Hepatocyte (in vitro differentiated cells): ENCODE data around the gene GULP1. TPM values are rescaled to one million over a fixed set of nuclear protein-coding genes. Genes with fewer than 3 reads are reported as not detected.
A peak's percentile ranks its signal among the peaks of the same experiment; 100 is the strongest.

Experiments
- DNase-seq: peaks from one replicate; pipeline ENCODE4 v3.0.0-alpha.2; 2016; ENCODE audit warnings: low spot score
- H2AFZ ChIP-seq: fragments of 200-600 bp; sonication (generic); 2 replicates; pipeline ENCODE4 v1.6.0; 2016; ENCODE audit warnings: antibody characterized with exemption, mild to moderate bottlenecking
- H3K27ac ChIP-seq: fragments of 200-600 bp; sonication (generic); 2 replicates; pipeline ENCODE4 v1.5.1; 2016; ENCODE audit warnings: mild to moderate bottlenecking
- H3K27me3 ChIP-seq: fragments of 200-600 bp; sonication (generic); 2 replicates; pipeline ENCODE4 v1.6.1; 2016
- H3K36me3 ChIP-seq: fragments of 200-600 bp; sonication (generic); replicated peaks from 2 replicates; pipeline ENCODE4 v1.5.1; 2016; ENCODE audit warnings: low read depth; ENCODE audit not compliant: insufficient read depth
- H3K4me1 ChIP-seq: fragments of 200-600 bp; sonication (generic); 2 replicates; pipeline ENCODE4 v1.5.1; 2016; ENCODE audit warnings: mild to moderate bottlenecking, moderate library complexity; ENCODE audit not compliant: insufficient read depth
- H3K4me2 ChIP-seq: fragments of 200-600 bp; sonication (generic); 2 replicates; pipeline ENCODE4 v1.6.0; 2016
- H3K4me3 ChIP-seq: fragments of 200-600 bp; sonication (generic); 2 replicates; pipeline ENCODE4 v1.5.1; 2016; ENCODE audit warnings: mild to moderate bottlenecking
- H3K79me2 ChIP-seq: fragments of 200-600 bp; sonication (generic); 2 replicates; pipeline ENCODE4 v1.6.0; 2017; ENCODE audit warnings: mild to moderate bottlenecking
- H3K9me2 ChIP-seq: fragments of 200-600 bp; sonication (generic); replicated peaks from 2 replicates; pipeline ENCODE4 v1.6.0; 2017; ENCODE audit warnings: mild to moderate bottlenecking; ENCODE audit not compliant: insufficient read depth
- H3K9me3 ChIP-seq: fragments of 200-600 bp; sonication (generic); 2 replicates; pipeline ENCODE4 v1.5.1; 2016; ENCODE audit warnings: low read depth, mild to moderate bottlenecking
- H4K20me1 ChIP-seq: fragments of 200-600 bp; sonication (generic); 2 replicates; pipeline ENCODE4 v1.6.0; 2016; ENCODE audit warnings: mild to moderate bottlenecking; ENCODE audit not compliant: insufficient read depth, poor library complexity, severe bottlenecking
- CTCF ChIP-seq: fragments of 200-600 bp; sonication (generic); IDR thresholded peaks from 2 replicates; pipeline ENCODE4 v1.5.1; 2016; ENCODE audit warnings: antibody characterized with exemption, mild to moderate bottlenecking; ENCODE audit not compliant: poor library complexity
- EZH2 ChIP-seq: fragments of 200-600 bp; sonication (generic); IDR thresholded peaks from 2 replicates; pipeline ENCODE4 v1.6.1; 2016; ENCODE audit warnings: antibody characterized with exemption, mild to moderate bottlenecking, borderline replicate concordance
- EZH2phosphoT487 ChIP-seq: fragments of 200-600 bp; sonication (generic); IDR thresholded peaks from one replicate; pipeline ENCODE4 v1.6.1; 2018; ENCODE audit warnings: antibody characterized with exemption, mild to moderate bottlenecking, low read depth, moderate library complexity; ENCODE audit not compliant: unreplicated experiment, severe bottlenecking
- WGBS: methylation state at CpG from one replicate; pipeline ENCODE4 v1.1.6; 2016; ENCODE audit warnings: low lambda C conversion rate; ENCODE audit errors: missing lambda C conversion rate; 5-methylcytosine and 5-hydroxymethylcytosine counted together
- polyA plus RNA-seq: library from polyadenylated mRNA; unstranded; fragments of >200 nt; fragmentation: Nextera tagmentation; extraction: Ambion mirVana; gene quantifications from 2 replicates; pipeline ENCODE4 v1.2.1, GENCODE V29; 2016
- total RNA-seq: library from RNA; depleted of rRNA; stranded (reverse); fragments of >200 nt; gene quantifications from 2 replicates; pipeline ENCODE4 v1.2.3, GENCODE V29; 2014

Gene GULP1
- total and polyA plus RNA-seq, 2 experiments from 2014 or later, result 55.6 to 135 TPM

- Histone ChIP-seq H3K36me3 (no peaks in the 10 kb centered on the region), H3K9me3 (no peaks in the 10 kb centered on the region), H3K27me3 (no peaks in the 10 kb centered on the region), H4K20me1 (peaks cover 6% of the 10 kb centered on the region), H3K4me2 (no peak overlapping the region), H3K79me2 (peaks cover 80% of the 10 kb centered on the region), H3K9me2 (no peaks in the 10 kb centered on the region), H2AFZ (no peak overlapping the region), H3K4me1 (peaks cover 7% of the 10 kb centered on the region), H3K4me3 (no peak overlapping the region), H3K27ac (no peak overlapping the region)
- TF ChIP-seq CTCF (no peak), EZH2phosphoT487 (no peak), EZH2 (no peak)
- no peak for DNase-seq
These were observed 73.5 kb downstream of the GULP1 start for GRCh38 chr2:188365058-188365641.

GRCh38 chr2:188367164-188367563, 75.5 kb downstream of the GULP1 start:
- Histone ChIP-seq H3K27me3 (no peaks in the 10 kb centered on the region), H3K4me2 (no peak overlapping the region), H4K20me1 (peaks cover 3% of the 10 kb centered on the region), H3K4me1 (peaks cover 7% of the 10 kb centered on the region), H3K9me2 (no peaks in the 10 kb centered on the region), H3K27ac (no peak overlapping the region), H3K9me3 (no peaks in the 10 kb centered on the region), H3K36me3 (no peaks in the 10 kb centered on the region), H3K4me3 (no peak overlapping the region), H2AFZ (no peak overlapping the region), H3K79me2 (peaks cover 74% of the 10 kb centered on the region)
- 64% methylated on average over 3 of the region's 3 CpGs for WGBS
- TF ChIP-seq EZH2 (no peak), EZH2phosphoT487 (no peak), CTCF (no peak)
- DNase-seq, result no peak

- Histone ChIP-seq H3K9me3 (no peaks in the 10 kb centered on the region), H3K4me3 (no peak overlapping the region), H3K4me2 (no peak overlapping the region), H3K27ac (no peak overlapping the region), H2AFZ (no peak overlapping the region), H3K9me2 (no peaks in the 10 kb centered on the region), H3K79me2 (peaks cover 77% of the 10 kb centered on the region), H3K36me3 (no peaks in the 10 kb centered on the region), H3K4me1 (no peaks in the 10 kb centered on the region), H3K27me3 (no peaks in the 10 kb centered on the region), H4K20me1 (peaks cover 3% of the 10 kb centered on the region)
- peak; percentile 59 for DNase-seq
- TF ChIP-seq CTCF, result peak; percentile 45
- no peak for TF ChIP-seq EZH2phosphoT487
- WGBS, result 62% methylated on average over 3 of the region's 3 CpGs
These were observed 77.7 kb downstream of the GULP1 start for GRCh38 chr2:188369365-188369764.
